Activated B cell treated with CpG ODN at 0.5 μM for 24 hours (primary cell): ENCODE results near the gene CD247. TPM values are rescaled to one million over a fixed set of nuclear protein-coding genes. Genes with fewer than 3 reads are reported as not detected.

Source experiments
- ATAC-seq: fragments of 200-7000 bp; cut with Tn5 transposase; one replicate; pipeline ENCODE4 v1.10.0; 2021; ENCODE audit warnings: low read depth, mild to moderate bottlenecking, moderate library complexity
- CTCF ChIA-PET: fragments of 350-600 bp; sonication (Branson Sonifier 250); formaldehyde crosslinking; loops from one replicate; lab custom pipeline; 2021; ENCODE audit warnings: antibody characterized with exemption; lab: Charles Lee
- POLR2A ChIA-PET: fragments of 350-600 bp; sonication (Branson Sonifier 250); formaldehyde crosslinking; loops from one replicate; lab custom pipeline; 2021; ENCODE audit warnings: antibody characterized with exemption; lab: Charles Lee
- DNase-seq: peaks from one replicate; pipeline ENCODE4 v3.0.0; 2022
- H3K27ac Mint-ChIP-seq: one replicate; pipeline ENCODE4 v1.8.0; 2020; ENCODE audit warnings: mixed read lengths
- H3K27me3 Mint-ChIP-seq: one replicate; pipeline ENCODE4 v1.8.0; 2021; ENCODE audit warnings: mixed read lengths
- H3K36me3 Mint-ChIP-seq: one replicate; pipeline ENCODE4 v1.8.0; 2021; ENCODE audit warnings: low read depth, mixed read lengths
- H3K4me1 Mint-ChIP-seq: one replicate; pipeline ENCODE4 v1.8.0; 2021; ENCODE audit warnings: mixed read lengths
- H3K4me3 Mint-ChIP-seq: one replicate; pipeline ENCODE4 v1.8.0; 2020; ENCODE audit warnings: mild to moderate bottlenecking, mixed read lengths
- H3K9me3 Mint-ChIP-seq: one replicate; pipeline ENCODE4 v1.8.0; 2020; ENCODE audit warnings: mixed read lengths
- intact Hi-C: fragments of 100-400 bp; cut with micrococcal nuclease; formaldehyde crosslinking; loops from one replicate; pipeline ENCODE4 v1.15.1; 2024
- total RNA-seq: library from RNA; stranded (reverse); gene quantifications from 2 replicates; pipeline ENCODE4 v1.2.3, GENCODE V29; 2022
- TF ChIP-seq, protein P1 (sequence below): fragments of 200-600 bp; IDR thresholded peaks from one replicate; pipeline ENCODE4 v1.8.0; 2022; ENCODE audit warnings: antibody characterized with exemption, mild to moderate bottlenecking

The CD247 gene
- total RNA-seq, 1 donor from 2014 or later: 1.0 TPM

- TF ChIP-seq, protein P1, sequence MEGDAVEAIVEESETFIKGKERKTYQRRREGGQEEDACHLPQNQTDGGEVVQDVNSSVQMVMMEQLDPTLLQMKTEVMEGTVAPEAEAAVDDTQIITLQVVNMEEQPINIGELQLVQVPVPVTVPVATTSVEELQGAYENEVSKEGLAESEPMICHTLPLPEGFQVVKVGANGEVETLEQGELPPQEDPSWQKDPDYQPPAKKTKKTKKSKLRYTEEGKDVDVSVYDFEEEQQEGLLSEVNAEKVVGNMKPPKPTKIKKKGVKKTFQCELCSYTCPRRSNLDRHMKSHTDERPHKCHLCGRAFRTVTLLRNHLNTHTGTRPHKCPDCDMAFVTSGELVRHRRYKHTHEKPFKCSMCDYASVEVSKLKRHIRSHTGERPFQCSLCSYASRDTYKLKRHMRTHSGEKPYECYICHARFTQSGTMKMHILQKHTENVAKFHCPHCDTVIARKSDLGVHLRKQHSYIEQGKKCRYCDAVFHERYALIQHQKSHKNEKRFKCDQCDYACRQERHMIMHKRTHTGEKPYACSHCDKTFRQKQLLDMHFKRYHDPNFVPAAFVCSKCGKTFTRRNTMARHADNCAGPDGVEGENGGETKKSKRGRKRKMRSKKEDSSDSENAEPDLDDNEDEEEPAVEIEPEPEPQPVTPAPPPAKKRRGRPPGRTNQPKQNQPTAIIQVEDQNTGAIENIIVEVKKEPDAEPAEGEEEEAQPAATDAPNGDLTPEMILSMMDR: no peak
- H3K36me3 Mint-ChIP-seq: no peaks in the 10 kb centered on the region
- H3K27ac Mint-ChIP-seq: no peak overlapping the region
- no peaks in the 10 kb centered on the region for H3K27me3 Mint-ChIP-seq
- ATAC-seq (no peak), DNase-seq (no peak)
- peaks cover 42% of the 10 kb centered on the region for H3K4me1 Mint-ChIP-seq
- CTCF ChIA-PET: interaction anchor here (1.0 to 5.5 kb wide), 11 partner anchors 9 to 175 kb away, joined by 3 to 42 read pairs (median 10); no protein-coding TSS in a partner anchor
- no peaks in the 10 kb centered on the region for H3K9me3 Mint-ChIP-seq
- H3K4me3 Mint-ChIP-seq: no peak overlapping the region
- intact Hi-C loops: no loop called here
- POLR2A ChIA-PET: interaction anchor here (0.8 to 1.4 kb wide), 2 partner anchors 8 to 87 kb away, joined by 3 to 4 read pairs; no protein-coding TSS in a partner anchor
Measured at GRCh38 chr1:167440776-167441175, 77.6 kb downstream of the CD247 start.

- no peak overlapping the region for H3K27ac Mint-ChIP-seq
- POLR2A ChIA-PET: interaction anchor here (0.8 to 1.4 kb wide), 2 partner anchors 8 to 87 kb away, joined by 3 to 4 read pairs; no protein-coding TSS in a partner anchor
Measured at GRCh38 chr1:167440345-167440744, 78.0 kb downstream of the CD247 start.

DNA sequence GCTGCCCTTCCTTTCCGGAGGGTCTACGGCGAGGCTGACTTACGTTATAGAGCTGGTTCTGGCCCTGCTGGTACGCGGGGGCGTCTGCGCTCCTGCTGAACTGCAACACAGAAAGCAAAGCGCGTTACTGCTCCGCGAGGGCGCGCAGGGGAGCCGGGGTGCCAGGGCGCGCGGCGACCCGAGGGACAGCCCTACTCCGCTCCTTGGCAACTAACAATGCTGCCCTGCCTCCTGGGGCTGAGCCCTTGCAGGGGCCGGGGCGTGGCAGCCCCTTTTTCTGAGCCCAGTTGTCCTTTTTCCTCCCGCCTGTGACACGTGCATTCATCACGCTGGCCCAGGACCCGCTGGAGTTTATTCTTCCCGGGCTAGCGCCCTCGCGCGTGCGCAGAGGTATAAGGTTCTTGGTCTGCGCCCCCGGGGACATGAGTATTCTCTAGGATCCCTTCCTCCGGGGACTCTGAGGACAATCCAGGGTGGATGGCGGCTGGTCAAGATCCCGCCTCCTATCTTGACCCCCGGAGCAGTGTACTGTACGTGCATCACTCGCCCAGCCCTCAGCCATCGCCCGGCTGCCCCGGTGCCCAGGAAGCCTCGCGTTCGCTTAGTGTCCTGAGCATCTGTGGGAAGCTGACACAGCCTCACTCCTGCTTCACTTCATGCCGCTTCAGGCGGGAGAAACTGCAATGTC is 78.9 kb downstream of the CD247 start:
- intact Hi-C loops: loop anchor here (1.0 to 2.0 kb wide), 2 partner anchors 8 to 21 kb away; no protein-coding TSS in a partner anchor
- H3K9me3 Mint-ChIP-seq: no peaks in the 10 kb centered on the region
- H3K4me3 Mint-ChIP-seq: peak overlapping the region; percentile 78
- no peaks in the 10 kb centered on the region for H3K36me3 Mint-ChIP-seq
- no peak for DNase-seq
- peak; percentile 47 for ATAC-seq
- H3K27me3 Mint-ChIP-seq: no peaks in the 10 kb centered on the region
- peaks cover 45% of the 10 kb centered on the region for H3K4me1 Mint-ChIP-seq
- ChIA-PET POLR2A (interaction anchor here (0.6 to 1.0 kb wide), 3 partner anchors 8 to 219 kb away, joined by 3 read pairs; no protein-coding TSS in a partner anchor), CTCF (interaction anchor here (1.1 to 5.5 kb wide), 4 partner anchors 37 to 528 kb away, joined by 4 to 42 read pairs (median 9); no protein-coding TSS in a partner anchor)
- TF ChIP-seq, protein P1: no peak
- H3K27ac Mint-ChIP-seq: no peak overlapping the region

More at GRCh38 chr1:167440345-167440744, 78.0 kb downstream of the CD247 start:
- DNase-seq: no peak
- Mint-ChIP-seq H3K4me1 (peaks cover 44% of the 10 kb centered on the region), H3K27me3 (no peaks in the 10 kb centered on the region), H3K9me3 (no peaks in the 10 kb centered on the region), H3K4me3 (peak overlapping the region; percentile 78), H3K36me3 (no peaks in the 10 kb centered on the region)
- CTCF ChIA-PET: interaction anchor here (1.7 to 5.5 kb wide), 6 partner anchors 8 to 172 kb away, joined by 4 to 42 read pairs (median 28); no protein-coding TSS in a partner anchor
- no peak for ATAC-seq
- intact Hi-C loops: no loop called here
- TF ChIP-seq, protein P1: no peak

DNA sequence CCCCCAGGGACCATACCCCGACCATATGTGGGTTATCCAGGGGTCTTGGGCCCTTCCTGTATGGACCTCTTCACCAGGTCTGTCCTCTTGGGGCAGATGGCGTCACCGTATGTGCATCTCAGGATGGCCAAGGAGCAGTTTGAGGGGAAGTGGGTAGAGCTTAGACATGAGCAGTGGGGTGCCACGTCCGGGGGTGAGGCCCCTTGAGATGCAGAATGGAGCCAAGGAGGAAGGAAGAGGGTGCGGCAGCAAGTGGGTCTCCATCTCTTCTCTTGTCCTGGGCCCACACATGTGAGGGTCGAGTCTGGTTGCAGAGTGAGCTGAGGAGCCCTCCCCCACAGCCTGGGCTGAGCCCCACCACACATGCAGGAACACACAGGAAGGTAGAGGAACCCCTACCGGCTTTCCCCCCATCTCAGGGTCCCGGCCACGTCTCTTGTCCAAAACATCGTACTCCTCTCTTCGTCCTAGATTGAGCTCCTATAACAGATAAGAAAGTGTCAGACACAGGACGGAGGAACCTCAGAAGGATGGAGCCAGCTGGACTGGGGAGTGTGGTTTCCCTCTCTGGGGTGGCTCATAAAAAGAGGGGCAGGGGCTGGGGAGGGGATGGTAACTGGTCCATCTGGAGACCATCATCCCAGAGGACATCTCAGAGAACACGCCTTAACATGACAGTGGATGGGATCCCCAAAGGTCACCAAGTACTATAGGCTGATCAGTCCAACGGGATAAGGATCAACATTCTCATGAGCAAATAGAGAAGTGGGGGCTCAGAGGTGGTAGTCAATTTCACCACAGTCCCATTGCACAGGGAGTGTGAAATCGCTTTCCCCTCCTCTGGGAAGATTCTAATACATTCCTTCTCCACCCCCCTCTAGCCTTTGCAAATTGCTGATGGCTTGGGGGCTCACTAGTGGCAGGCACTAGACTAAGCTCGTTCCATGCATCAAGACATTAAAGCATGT is 79.9 kb downstream of the CD247 start:
- peak; percentile 23 for ATAC-seq
- H3K4me1 Mint-ChIP-seq: peaks cover 52% of the 10 kb centered on the region
- no peaks in the 10 kb centered on the region for H3K36me3 Mint-ChIP-seq
- no peaks in the 10 kb centered on the region for H3K27me3 Mint-ChIP-seq
- CTCF ChIA-PET: interaction anchor here (1.1 to 2.3 kb wide), 5 partner anchors 35 to 528 kb away, joined by 4 to 14 read pairs (median 5); no protein-coding TSS in a partner anchor
- H3K4me3 Mint-ChIP-seq: peak overlapping the region; percentile 78
- POLR2A ChIA-PET: interaction anchor here (0.6 to 1.0 kb wide), 3 partner anchors 9 to 218 kb away, joined by 3 read pairs; no protein-coding TSS in a partner anchor
- H3K9me3 Mint-ChIP-seq: no peaks in the 10 kb centered on the region
- intact Hi-C loops: loop anchor here (1.0 to 2.0 kb wide), 2 partner anchors 7 to 20 kb away; no protein-coding TSS in a partner anchor
- no peak for DNase-seq
- TF ChIP-seq, protein P1: no peak
- H3K27ac Mint-ChIP-seq: peak overlapping the region; percentile 30
